ENCODE data around the gene LGALS13.

LGALS13 gene

DNA sequence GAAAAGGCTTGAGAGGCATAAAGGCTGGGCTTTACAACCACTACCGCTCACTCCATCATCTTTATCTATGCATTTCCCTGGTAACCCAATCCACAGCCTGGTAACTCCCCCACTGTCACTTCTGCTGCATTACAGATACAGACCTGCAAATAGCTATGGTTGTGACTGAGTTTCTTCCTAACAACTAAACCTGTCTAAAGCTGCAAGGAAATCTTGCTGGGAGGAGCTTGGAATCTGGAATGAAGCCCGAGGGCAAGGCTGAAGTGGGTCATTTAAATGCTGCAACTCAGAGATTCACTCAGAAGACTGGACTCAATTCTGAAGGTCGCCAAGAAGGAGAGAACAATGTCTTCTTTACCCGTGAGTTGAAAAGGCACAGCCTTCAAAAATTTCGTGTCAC lies at the start of gene LGALS13:
TSS of gene LGALS13 (plus strand) at position 301 of the 400 bp plus-strand sequence. CDS start at position 346, 45 bp downstream.
- DNase-seq, result no peak

- no peak for DNase-seq
Measured at GRCh38 chr19:39553082-39553652, 49.2 kb upstream of the LGALS13 start.

GRCh38 chr19:39554701-39555311 lies 47.5 kb upstream of the LGALS13 start:
- DNase-seq, result no peak

GRCh38 chr19:39555883-39556282 lies 46.4 kb upstream of the LGALS13 start:
- DNase-seq, result no peak

DNA sequence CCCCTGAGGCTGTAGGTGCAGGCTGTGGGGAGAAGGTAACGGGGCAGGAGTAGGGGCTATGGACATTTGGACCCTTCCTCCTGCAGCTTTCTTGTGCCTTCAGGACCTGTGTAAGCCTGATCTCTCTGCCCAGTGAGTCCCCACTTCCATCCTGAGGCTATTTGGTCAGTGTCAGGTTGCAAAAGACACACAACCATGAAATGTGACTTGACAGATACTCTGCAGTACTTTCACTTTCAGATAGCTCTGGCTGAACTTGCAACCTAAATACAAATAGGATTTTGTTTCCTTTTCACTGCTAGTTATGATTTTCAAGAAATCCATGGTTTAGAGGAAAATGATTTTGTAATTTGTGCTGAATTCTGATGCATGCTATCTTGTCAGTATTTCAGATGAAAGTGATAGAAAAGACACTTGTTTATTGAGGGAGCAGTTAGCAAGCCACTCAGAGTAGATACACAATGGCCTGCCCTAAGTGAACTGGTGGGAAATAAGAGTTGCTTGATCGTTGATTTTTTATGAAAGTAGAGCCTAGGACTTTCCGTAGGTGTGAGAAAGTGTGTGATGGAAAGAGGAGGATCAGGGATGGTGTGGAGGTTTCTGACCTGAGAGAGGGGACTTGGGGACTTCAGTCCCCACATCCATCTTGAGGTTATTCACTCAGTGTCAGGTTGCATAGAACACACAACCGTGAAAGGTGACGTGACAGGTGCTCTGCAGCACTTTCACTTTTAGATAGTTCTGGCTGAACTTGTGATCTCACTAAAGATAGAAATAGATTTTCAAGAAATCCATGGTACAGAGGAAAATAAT lies 44.3 kb upstream of the LGALS13 start:
- DNase-seq, result no peak

GRCh38 chr19:39558624-39559117 lies 43.7 kb upstream of the LGALS13 start:
- DNase-seq, result no peak

- DNase-seq, result no peak
Measured at GRCh38 chr19:39563408-39563807, 38.9 kb upstream of the LGALS13 start.

DNA sequence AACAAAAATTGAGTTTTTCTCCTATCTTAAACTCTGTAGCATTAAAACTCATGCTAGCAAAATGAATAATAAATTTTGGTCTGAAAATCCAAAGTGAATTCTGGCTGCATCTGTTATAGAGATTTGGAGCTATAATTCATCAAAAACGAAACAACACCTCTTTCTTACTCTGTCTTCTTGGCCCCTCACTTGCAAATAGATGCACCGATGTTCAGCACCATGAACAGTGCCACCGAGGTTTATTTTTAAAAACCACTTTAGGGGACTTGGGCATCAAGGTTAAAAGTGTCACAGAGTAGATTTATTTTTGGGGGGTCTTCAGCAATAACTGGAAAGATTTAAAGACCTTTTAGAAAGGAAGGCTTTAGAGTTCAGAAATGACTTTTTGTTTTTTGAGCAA lies 36.3 kb upstream of the LGALS13 start:
- DNase-seq, result no peak

GRCh38 chr19:39568604-39569003 lies 33.7 kb upstream of the LGALS13 start:
- no peak for DNase-seq

GRCh38 chr19:39582442-39582841 lies 19.9 kb upstream of the LGALS13 start:
- no peak for DNase-seq

DNA sequence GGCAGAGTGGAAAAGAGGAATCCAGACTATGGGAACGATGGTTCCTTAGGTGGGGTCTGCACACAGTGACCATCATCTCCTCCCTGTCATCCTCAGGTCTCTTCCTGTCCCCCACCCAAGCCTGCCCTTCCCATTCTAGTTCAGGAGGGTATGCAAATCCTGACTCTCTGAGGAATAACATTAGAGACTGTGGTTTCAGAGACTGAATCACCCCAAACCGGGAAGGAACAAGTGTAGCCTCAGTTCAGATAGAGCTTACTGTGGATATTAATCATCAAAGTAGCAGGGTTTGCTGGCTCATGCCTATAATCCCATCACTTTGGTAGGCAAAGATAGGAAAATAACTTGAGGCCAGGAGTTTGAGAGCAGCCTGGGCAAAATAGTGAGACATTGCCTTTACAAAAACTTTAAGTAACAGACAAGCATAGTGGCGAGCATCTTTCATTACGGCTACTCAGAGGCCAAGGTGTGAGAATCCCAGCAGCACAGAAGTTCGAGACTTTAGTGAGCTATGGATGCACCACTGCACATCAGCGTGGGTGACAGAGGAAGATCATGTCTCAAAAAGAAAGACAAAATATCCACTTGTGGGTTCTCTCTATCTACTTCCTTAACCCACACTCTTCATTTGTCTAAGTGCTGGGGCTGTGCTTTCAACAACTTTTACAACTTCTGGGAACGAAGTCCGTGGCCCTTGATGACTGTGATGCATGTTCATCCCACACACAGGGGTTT lies 19.3 kb upstream of the LGALS13 start:
- DNase-seq, result no peak

GRCh38 chr19:39587496-39587895 lies 14.8 kb upstream of the LGALS13 start:
- no peak for DNase-seq

DNA sequence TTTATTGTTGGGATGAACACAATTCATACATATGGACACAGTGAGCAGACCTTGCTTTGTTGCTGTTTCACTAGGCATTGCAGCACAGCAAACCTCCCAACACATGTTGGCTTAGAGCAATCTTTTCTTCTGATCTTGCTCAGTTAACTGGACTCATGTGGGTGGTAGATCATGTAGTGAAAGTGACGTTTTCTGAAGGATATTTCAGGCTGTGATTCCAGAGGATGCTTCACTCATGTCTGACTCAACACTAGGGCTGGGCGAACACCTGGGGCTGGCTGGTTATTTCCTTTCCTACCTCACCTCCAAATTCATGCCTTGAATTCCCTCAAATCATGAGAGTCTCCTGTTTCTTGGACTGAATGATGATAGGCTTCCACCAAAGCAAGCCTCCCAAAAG lies 14.3 kb upstream of the LGALS13 start:
- no peak for DNase-seq

- no peak for DNase-seq
Measured at GRCh38 chr19:39590265-39590664, 12.1 kb upstream of the LGALS13 start.

- no peak for DNase-seq
Measured at GRCh38 chr19:39592381-39592780, 9.9 kb upstream of the LGALS13 start.

GRCh38 chr19:39595950-39596349 lies 6.4 kb upstream of the LGALS13 start:
- DNase-seq, result no peak

GRCh38 chr19:39596911-39597310 lies 5.4 kb upstream of the LGALS13 start:
- no peak for DNase-seq

DNA sequence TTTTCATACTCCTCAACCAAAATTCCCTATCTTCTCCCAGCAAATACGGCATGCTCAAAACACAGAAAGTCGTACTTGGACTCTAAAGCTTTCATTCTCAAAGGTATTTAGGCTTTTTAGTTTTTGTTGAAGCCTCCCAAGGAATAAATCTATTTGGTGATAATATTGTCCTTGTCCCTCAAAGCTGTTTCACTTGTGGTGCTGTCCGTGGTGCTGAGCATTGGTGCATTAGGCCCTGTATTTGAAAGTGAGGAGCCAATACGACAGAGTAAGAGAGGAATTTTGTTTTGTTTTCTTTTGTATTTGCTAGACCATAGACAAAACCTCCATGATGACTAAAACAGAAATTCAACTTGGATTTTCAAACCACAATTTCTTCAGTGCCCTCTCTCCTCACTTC lies 3.2 kb upstream of the LGALS13 start:
- peak; percentile 8 for DNase-seq

DNA sequence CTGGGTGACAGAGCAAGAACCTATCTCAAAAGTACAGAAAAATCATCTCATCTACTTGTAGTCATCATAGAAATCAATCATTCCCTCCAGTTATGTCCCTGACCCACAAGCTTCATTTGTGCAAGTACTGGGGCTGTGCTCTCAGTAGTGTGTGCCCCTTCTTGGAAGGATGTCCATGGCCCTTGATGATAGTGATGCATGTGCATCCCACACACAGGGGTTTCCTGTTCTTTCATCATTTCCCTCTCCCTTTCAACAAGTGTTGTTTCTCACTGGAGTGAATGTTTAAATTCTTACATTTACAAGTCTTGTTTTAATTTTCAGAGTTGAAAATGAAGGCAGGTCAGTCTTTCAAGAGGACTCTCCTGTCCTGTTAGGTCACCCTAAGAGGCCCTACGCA lies 1.5 kb downstream of the LGALS13 start:
- DNase-seq, result no peak

- no peak for DNase-seq
Measured at GRCh38 chr19:39607021-39607420, 4.7 kb downstream of the LGALS13 start.

- no peak for DNase-seq
Measured at GRCh38 chr19:39607561-39607960, 5.2 kb downstream of the LGALS13 start.

GRCh38 chr19:39613597-39613996 lies 11.3 kb downstream of the LGALS13 start:
- no peak for DNase-seq

GRCh38 chr19:39617745-39618144 lies 15.4 kb downstream of the LGALS13 start:
- no peak for DNase-seq
